Stimulated activated CD4-positive, alpha-beta T cell treated with anti-CD3 and anti-CD28 coated beads, Interleukin-15, amount 100 ng/mL, for 24 hours (primary cell): ENCODE results near the gene CAV1.
"Not testable (repeated sequence)": the region's sequence is repeated elsewhere in the genome, so short reads cannot be mapped to it uniquely, and the experiment has no call there.

Source experiments
- DNase-seq: peaks from one replicate; pipeline ENCODE4 v3.0.0-alpha.2; 2020

CAV1 gene, protein sequence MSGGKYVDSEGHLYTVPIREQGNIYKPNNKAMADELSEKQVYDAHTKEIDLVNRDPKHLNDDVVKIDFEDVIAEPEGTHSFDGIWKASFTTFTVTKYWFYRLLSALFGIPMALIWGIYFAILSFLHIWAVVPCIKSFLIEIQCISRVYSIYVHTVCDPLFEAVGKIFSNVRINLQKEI

DNA sequence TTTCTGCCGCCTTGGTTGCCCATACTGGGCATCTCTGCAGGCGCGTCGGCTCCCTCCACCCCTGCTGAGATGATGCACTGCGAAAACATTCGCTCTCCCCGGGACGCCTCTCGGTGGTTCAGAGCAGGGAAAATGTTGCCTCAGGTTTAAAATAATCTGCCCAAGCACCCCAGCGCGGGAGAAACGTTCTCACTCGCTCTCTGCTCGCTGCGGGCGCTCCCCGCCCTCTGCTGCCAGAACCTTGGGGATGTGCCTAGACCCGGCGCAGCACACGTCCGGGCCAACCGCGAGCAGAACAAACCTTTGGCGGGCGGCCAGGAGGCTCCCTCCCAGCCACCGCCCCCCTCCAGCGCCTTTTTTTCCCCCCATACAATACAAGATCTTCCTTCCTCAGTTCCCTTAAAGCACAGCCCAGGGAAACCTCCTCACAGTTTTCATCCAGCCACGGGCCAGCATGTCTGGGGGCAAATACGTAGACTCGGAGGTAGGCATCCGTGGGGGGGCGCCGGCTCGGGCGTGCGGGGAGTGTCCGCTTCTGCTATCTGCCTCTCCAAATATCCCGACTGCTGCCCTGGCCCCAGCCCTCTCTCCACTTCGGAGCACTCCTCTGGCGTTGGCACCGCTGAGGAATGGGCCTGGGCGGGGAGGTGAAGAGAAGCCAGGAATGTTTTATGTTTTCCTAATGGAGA is at the start of gene CAV1:
CAV1 (plus strand) TSS at position 428 of the 689 bp plus-strand sequence; CDS start at position 455, 27 bp downstream.
- DNase-seq: peak; percentile 54

- DNase-seq: no peak
These were observed 47.2 kb upstream of the CAV1 start for GRCh38 chr7:116477625-116478024.

GRCh38 chr7:116478834-116479233 is 46.0 kb upstream of the CAV1 start:
- DNase-seq: no peak

DNA sequence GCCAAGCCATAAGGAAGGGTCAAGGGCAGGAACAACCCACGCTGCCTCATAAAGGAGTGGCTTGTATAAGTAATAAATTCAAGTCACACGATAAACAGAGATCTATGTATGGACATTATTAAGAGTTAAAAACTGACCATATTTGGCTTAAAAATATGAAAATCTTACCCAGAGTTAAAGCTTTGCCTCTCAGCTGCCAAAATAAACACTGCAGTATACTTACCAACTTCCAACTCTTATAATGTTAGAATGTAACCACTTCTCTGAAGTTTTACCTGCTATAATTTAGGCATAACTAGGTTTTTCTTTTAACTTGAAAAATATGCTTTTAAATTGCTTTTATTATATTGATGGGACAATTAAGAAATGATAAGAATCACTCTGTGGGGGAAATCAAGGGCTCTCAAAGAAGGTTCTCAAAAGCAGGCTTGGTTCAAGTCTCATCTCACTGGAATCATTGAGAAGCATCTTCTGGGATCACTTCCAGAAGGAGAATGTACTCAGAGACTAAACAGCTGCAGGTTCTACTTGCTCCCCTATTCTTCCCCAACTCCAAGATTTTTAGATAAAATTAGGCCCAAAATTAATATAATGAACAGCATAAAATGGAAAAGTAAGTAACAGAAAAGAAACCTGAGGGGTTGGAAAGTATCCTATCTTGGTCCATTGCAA is 41.4 kb upstream of the CAV1 start:
- no peak for DNase-seq

GRCh38 chr7:116484389-116484788 is 40.4 kb upstream of the CAV1 start:
- DNase-seq: not testable (repeated sequence)

GRCh38 chr7:116487907-116488521 is 36.8 kb upstream of the CAV1 start:
- DNase-seq: no peak

DNA sequence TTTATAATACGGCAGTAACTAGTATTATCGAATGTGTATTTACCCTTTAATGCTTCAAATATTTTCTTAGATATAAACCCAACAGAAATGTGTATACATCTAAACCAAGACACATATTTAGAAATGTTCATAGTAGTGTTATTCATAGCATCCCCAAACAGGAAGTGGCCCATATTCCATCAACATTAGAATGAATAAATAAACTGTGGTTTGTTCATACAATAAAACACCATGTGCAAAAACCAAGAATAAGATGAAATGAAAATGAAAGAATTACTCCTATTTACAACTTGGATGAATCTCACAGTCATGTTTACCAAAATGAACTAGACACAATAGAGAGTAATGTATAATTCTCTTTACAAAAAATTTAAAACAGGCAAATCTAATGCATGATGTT is 34.5 kb upstream of the CAV1 start:
- no peak for DNase-seq

GRCh38 chr7:116491887-116492653 is 32.8 kb upstream of the CAV1 start:
- DNase-seq: no peak

DNA sequence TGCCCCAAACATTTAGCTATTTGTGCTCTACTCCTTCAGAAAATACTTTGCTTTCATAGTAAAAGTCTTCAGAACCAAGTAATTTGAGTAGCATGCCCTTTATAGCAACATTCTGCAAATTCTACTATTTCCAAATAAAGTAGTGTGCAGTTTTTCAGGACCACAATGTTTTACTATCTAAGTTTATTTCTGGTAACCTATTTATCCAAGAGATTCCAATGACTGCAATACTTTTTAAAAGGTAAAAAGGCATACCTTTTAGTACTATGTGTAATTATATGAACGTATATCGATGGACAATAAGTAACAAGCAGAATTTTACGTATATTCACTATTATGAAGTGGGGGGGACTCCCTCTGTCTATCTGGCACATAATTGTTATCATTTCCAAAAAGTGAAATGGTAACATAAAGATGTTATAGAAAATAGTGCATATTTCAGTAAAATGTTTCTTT is 32.2 kb upstream of the CAV1 start:
- DNase-seq: no peak

GRCh38 chr7:116493449-116493848 is 31.4 kb upstream of the CAV1 start:
- DNase-seq: no peak

GRCh38 chr7:116494472-116494871 is 30.4 kb upstream of the CAV1 start:
- DNase-seq: no peak

GRCh38 chr7:116495736-116496135 is 29.1 kb upstream of the CAV1 start:
- DNase-seq: no peak

DNA sequence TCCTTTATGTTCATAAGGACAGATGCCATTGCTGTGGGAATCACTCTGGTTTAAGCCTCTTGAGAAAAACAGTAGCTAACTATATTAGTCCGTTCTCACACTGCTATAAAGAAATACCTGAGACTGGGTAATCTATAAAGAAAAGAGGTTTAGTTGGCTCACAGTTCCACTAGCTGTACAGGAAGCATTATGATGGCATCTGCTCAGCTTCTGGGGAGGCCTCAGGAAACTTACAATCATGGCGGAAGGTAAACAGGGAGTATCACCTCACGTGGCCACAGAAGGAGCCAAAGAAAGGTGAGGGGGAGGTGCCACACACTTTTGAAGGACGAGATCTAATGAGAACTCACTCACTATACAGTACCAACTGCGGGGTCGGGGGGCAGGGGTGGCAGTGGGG is 28.2 kb upstream of the CAV1 start:
- no peak for DNase-seq

DNA sequence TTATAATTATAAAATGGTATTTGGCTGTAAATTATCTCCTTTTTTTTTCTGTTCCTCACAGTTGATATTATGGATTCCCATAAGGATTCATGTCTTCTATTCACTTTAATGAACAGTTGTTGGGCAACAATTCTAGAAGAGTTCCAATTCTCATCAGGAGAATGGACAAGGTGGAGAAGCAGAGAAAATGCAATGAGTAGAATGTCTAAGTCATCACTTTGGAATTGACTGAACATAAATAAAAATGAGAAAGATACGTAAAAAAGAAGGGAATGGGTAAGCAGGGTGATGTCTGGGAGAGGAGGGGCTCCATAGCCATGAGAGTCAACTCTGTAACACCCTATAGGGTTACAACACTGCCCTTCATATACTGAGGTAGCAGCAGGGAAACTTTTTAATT is 27.1 kb upstream of the CAV1 start:
- no peak for DNase-seq

- peak; percentile 30 for DNase-seq
These were observed 25.4 kb upstream of the CAV1 start, which contains the start of gene CAV2 for GRCh38 chr7:116499168-116500077. CAV2 (plus strand) TSS chr7:116499738; CDS start chr7:116499782, 44 bp downstream.

- peak; percentile 70 for DNase-seq
These were observed 24.6 kb upstream of the CAV1 start for GRCh38 chr7:116500078-116500853.

DNA sequence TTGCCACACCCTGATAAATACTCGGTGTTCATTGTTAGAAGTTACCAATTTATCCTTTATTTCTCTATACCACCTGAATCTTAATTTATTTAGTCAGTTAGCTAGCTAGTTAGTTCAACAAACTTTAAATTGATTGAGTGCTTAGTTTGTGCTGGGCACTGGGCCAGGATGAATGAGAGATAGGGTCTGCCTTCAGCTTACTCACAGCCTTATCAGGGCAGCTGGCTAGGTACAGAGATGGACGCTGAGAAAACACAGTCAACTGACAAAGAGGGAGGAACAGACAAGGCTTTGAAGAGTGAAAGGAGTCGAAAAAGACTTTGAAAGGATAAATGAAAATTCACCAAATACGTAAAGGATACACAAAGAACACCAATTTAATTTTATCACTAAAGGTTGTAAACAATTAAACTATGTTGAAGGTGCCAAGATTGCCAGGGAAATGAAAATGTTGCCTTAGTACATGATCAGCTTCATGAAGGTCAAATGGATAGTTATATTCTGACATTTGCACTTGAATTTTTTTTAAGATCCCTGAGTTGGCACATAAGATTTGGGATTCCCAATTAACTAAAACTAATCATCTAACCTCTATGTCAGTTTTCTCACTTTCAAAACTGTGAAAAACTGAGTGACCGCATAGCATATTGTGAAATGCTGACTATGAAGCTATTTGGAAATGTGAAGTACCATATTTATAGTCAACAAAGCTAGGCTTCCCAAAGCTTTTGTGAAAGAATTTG is 23.2 kb upstream of the CAV1 start:
- DNase-seq: no peak

DNA sequence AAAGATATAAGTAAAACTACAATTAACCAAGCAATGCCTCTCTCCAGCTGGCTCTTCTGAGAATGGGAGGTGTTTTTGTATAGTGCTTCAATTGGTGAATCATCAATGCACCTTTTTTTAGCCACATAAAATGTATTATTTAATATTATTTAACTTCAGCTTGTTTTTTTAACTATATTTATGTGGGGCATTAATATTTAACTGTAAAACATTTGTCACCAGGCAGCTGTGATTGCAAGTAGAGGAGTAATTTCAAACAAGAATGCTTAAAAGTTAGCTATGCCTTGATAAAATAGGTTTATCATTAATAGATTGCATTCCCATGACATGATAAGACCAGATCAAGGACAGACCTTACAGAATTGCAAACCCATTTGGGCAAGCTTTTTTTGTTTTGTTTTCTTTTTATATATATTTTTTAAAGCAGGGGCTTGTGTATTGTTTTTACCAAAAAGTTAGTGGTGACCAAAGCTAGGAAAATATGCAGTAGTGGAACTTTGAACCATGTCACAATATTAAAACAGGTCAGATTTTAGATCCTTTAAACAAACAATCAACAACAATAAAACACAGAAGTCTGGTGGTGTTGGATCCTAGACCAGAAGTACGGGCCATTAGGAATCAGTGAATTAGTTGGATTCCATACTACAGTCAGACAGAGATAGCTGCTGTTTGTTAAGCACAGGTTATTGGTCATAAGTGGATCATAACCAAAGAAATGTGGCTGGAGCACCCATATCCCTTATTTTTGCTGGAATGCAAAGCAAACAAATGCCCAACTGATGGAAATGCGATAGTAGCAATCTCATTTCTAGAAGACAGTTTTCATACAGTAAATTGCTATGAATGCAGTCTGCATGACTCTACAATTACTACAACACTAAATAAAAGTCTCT is 22.4 kb upstream of the CAV1 start:
- no peak for DNase-seq

DNA sequence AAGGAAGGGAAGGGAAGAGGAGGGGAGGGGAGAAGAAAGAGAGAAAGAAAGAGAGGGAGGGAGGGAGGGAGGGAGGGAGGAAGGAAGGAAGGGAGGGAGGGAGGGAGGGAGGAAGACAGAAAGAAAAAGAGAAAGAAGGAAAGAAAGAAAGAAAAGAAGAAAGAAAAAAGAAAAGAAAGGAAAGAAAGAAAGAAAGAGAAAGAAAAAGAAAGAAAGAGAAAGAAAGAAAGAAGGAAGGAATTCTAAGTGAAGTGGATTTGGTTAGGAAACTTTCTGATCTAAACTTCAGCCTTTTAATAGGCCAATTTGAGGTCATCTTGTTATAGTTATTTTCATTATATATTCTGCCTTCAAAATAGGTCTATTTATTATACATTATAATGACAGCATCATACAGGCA is 21.0 kb upstream of the CAV1 start:
- no peak for DNase-seq
